ENCODE data around the gene TP53BP2.
"Not testable (repeated sequence)": the region's sequence is repeated elsewhere in the genome, so short reads cannot be mapped to it uniquely, and the experiment has no call there.

The TP53BP2 gene, protein sequence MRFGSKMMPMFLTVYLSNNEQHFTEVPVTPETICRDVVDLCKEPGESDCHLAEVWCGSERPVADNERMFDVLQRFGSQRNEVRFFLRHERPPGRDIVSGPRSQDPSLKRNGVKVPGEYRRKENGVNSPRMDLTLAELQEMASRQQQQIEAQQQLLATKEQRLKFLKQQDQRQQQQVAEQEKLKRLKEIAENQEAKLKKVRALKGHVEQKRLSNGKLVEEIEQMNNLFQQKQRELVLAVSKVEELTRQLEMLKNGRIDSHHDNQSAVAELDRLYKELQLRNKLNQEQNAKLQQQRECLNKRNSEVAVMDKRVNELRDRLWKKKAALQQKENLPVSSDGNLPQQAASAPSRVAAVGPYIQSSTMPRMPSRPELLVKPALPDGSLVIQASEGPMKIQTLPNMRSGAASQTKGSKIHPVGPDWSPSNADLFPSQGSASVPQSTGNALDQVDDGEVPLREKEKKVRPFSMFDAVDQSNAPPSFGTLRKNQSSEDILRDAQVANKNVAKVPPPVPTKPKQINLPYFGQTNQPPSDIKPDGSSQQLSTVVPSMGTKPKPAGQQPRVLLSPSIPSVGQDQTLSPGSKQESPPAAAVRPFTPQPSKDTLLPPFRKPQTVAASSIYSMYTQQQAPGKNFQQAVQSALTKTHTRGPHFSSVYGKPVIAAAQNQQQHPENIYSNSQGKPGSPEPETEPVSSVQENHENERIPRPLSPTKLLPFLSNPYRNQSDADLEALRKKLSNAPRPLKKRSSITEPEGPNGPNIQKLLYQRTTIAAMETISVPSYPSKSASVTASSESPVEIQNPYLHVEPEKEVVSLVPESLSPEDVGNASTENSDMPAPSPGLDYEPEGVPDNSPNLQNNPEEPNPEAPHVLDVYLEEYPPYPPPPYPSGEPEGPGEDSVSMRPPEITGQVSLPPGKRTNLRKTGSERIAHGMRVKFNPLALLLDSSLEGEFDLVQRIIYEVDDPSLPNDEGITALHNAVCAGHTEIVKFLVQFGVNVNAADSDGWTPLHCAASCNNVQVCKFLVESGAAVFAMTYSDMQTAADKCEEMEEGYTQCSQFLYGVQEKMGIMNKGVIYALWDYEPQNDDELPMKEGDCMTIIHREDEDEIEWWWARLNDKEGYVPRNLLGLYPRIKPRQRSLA

DNA sequence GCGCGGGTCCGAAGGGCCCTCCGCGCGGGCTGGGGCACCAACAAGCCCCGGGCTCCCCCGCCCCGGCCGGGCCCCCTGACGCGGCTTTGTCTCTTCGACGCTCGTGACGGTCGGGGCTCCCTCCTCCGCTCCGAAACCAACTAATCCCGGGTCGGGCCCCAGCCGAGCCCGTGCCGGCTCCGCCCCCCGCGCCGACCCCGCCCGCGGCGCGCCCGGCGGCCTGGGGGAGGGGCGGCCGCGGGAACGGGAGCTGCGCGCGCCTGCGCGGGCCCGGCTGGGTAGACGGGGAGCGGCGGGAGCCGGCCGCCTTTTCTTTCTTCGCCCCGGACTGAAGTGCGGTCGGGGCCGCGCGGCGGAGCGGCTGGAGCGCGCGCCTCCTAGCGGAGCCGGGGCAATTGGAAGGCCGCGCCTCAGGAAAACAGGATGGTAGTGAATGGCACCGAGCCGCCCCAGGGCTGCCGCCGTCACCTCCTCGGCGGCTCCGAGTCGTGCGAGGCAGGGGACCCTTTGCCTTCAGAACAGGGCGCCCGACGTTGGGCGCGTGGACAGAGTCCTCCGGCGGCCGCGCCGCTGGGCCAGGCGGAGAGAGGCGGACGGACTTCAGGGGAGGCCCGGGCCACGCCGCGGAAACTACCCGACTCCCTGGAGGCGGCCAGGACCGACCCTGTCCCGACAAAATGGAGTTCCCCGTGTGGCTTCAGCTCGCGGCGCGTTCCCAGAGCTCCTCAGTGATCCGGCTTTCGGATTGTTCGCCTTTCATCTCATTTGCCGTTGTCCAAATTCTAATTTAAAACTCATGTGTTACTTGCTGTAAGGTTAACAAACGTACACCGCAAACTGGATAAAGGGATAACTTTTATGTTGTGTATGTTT, at the start of gene TP53BP2:
Gene TP53BP2 (minus strand): TSS at position 138 of the 873 bp plus-strand sequence. CDS start 267 bp downstream, outside the sequence.
- DNase-seq (ENCODE audit: low spot score) = peak; percentile 90

DNA sequence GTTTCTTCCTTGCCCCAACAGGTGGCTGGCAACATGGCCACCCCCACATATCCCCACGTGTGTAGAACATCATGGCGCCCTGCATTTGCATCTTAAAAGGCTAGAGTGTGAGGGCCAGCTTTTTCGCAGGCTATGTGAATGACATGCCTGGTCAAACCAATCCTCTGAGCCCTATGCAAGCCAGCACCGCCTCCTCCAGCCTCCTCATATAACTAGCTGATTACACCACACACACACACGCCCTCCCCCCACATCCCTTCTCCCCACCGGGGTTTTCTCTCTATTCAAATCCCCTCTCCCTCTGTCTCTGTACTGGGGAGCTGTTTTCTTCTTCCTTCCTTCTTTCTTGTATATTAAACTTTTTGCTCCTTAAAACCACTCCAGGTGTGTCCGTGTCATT, 44.7 kb upstream of the TP53BP2 start:
- not testable (repeated sequence) for DNase-seq (ENCODE audit: low spot score)

DNA sequence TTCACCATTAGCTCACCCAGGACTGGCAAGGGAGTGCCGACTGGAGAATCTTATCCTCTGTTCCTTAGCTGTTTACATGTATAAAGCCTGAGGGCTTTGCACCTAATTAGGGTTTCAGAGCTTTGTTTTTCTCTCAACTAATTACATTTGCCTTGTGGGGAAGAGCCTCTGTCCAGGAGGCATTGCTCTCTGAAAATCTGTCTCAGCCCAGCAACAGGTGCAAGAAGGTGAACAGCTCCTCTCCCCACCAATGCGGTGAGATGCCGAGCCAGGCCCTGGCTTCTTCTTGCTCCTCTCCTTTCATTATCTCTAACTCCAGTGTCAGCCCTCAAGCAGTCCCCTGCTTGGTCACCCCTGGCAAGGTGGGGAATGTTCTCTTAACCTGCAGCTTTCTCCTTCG, 43.6 kb upstream of the TP53BP2 start:
- not testable (repeated sequence) for DNase-seq (ENCODE audit: low spot score)

DNA sequence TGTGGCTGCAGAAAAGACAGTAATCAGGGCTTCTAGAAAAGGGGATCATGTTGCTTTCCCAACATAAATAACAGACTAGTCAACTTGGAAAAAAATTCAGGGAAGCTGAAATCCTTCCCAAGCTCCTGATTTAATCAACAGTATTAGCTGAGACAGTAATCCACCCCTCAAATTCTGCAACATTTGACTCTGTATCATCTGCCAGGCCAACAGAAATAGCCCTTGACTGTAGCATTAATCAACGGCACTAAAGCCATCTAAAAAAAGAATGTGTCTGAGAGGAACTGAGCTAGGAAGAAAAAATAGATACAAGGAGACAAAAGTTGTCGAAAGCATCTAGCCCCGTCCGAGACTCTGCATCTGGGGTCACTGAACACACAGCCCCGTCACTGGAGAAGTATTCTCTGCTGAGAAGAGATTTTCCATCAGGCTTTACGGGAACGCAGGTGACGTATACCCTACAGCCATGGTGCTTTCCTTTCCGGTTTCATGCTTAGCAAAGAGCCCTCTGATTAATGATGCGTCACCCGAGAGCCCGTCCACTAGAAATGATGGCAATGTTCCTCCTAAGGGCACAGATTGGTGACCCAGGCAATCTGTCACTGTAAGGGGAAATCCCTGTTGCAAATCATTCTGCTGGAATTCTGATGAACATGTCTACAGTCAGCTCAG, 42.1 kb upstream of the TP53BP2 start:
- peak; percentile 2 for DNase-seq (ENCODE audit: low spot score)

DNA sequence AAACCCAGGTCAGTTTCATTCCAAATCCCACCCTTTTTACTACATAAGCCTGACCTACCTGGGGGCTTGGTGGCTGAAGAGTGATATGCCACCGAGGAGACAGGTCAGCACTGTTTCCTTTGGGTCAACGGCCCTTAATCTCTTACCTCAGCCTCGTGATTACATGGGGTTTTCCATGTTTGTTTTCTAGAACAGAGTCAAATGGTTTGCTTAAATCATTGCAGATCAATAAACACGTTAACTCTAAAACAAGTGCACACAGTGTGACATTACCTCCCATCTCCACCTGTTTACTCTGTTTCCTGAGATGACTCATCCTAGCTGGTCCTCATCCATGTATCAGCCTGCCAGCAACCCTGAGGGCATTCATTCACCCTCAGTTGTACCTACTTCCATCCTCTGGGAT, 40.8 kb upstream of the TP53BP2 start:
- DNase-seq (ENCODE audit: low spot score) = no peak

DNA sequence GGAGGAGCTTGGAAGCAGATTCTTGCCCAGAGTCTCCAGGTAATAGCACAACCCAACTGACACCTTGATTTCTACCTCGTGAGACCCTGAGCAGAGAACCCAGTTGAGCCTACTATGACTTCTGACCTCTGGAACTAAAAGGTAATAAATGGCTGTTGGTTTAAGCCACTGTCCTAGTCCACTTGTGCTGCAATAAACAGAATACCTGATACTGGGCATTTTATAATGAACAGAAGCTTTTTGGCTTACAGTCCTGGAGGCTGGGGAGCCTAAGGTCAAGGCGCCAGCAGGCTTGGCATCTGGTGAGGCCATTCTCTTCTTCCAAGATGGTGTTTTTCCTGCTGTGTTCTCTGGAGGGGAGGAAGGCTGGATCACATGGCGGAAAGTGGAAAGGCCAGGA, 39.9 kb upstream of the TP53BP2 start:
- DNase-seq (ENCODE audit: low spot score) = no peak

DNA sequence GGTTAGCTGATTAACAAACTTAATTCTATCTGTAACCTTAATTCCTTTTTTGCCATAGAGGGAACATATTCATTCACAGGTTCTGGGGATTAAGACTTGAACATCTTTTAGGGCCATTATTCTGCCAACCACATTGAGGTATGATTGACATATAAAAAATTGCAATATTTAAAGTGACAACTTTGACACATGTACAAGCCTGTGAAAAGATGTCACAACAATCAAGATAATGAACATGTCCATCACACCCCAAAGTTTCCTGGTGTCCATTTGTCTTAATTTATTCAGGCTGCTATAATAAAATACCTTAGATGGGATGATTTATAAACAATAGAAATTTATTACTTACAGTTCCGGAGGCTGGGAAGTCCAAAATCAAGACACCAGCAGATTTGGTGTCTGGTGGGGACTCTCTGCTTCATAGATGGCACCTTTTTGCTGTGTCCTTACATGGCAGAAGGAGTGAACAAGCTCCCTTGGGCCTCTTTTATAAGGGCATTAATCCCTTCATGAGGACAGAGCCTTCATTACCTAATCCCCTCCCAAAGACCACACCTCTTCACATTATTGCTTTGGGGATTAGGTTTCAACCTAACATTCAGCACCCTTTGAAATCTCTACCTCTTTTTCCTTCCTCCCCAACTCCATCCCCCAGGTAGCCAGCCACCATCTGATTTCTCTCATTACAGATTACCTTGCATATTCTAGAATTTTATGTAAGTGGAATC, 33.0 kb upstream of the TP53BP2 start:
- no peak for DNase-seq (ENCODE audit: low spot score)

DNA sequence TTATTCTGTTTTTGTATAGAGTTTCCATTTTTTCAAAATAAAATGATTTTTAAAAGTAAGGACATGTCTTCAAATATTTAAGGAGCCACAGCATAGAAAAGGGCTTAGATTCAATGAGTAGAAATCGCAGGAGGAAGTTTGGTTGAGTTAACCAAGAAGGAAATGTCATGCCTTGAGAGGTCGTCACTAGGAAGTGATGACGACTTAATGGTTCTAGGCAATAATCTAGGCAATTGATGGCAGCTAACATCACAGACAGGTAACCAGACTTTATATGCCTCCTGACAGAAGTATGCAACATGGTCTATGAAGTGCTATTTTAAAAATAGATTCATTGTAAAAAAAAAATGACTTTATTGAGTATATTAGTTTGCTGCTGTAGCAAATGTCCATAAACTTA, 32.1 kb upstream of the TP53BP2 start:
- DNase-seq (ENCODE audit: low spot score) = no peak

DNA sequence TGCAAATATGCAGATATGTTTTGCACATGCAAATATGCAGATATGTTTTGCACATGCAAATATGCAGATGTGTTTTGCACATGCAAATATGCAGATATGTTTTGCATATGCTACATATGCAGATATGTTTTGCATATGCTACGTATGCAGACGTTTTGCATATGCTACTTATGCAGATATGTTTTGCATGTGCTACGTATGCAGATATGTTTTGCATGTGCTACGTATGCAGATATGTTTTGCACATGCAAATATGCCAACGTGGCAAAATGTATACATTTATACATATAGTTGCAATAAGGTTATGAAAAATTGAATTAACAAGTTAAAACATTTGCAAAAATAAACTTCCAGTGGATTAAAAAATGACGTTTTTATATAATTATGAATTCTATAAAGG, 30.8 kb upstream of the TP53BP2 start:
- no peak for DNase-seq (ENCODE audit: low spot score)

DNA sequence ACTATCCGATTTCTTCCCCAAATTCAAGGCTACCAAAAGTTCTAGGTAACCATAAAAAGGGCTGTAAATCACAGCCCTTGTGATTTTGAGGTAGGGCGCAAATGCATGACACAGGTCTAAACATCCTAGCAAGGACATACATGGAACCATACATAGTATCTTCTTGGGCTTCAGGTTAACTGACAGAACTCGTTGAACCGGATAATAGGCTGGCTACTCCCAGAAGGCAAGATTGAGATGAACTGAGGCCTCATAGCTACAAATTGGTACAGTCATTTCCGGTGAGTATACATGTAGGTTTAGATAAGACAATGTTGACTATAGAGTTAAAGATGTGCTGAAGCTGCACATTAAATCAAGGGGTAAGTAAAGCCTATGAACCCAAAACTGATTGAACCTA, 27.3 kb upstream of the TP53BP2 start:
- no peak for DNase-seq (ENCODE audit: low spot score)

DNA sequence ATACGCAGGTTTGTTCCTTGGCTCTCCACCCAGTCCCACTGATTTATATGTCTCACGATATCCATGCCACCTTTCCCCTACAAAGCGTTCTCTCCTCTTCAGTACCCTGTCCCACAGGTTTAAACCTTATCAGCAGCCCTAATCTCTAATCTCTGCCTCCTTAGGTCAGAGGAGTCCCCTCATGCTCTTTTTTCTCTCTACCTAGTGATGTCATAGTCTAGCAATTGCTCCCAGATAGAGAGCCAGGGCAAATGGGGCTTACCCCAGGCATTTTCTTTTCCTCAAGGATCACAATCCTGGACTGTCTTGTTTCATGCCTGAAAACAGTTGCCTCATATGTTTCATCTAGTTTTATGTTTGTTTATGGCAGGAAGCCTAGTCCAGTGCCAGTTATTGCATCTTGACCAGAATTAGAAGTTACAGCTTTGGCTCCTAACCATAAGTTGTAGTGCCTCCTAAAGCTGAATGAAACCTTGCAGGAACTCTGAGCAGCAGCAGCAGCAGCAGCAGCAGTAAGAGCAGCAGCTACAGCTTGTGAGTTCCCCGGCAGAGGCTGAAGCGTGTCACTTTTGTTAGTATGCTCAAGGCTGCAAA, 26.7 kb upstream of the TP53BP2 start:
- no peak for DNase-seq (ENCODE audit: low spot score)

DNA sequence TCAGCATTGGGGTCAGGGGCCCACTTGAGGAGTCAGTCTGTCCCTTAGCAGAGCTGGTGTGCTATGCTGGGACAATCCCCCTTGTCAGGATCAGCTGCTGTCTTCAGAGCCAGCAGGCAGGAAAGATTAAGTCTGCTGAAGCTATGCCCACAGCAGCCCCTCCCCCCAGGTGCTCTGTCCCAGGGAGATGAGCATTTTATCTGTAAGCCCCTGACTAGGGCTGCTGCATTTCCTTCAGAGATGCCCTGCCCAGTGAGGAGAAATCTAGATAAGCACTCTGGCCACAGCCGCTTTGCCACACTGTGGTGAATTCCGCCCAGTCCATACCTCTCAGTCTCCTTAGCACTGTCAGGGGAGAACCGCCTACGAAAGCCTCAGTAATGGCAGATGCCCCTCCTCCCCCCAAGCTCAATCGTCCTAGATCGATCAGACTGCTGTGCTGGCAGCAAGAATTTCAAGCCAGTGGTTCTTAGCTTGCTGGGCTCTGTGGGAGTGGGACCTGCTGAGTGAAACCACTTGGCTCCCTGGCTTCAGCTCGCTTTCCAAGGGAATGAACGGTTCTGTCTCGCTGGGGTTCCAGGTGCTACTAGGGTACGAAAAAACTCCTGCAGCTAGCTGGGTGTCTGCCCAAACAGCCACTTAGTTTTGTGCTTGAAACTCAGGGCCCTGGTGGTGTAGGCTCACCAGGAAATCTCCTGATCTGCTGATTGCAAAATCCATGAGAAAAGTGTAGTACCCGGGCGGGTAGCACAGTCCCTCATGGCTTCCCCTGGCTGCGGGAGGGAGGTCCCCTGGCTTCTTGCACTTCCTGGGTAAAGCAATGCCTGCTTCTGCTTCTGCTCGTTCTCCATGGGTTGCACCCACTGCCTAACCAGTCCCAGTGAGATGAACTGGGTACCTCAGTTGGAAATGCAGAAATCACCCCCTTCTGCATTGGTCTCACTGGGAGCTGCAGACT, 25.1 kb upstream of the TP53BP2 start:
- no peak for DNase-seq (ENCODE audit: low spot score)

DNA sequence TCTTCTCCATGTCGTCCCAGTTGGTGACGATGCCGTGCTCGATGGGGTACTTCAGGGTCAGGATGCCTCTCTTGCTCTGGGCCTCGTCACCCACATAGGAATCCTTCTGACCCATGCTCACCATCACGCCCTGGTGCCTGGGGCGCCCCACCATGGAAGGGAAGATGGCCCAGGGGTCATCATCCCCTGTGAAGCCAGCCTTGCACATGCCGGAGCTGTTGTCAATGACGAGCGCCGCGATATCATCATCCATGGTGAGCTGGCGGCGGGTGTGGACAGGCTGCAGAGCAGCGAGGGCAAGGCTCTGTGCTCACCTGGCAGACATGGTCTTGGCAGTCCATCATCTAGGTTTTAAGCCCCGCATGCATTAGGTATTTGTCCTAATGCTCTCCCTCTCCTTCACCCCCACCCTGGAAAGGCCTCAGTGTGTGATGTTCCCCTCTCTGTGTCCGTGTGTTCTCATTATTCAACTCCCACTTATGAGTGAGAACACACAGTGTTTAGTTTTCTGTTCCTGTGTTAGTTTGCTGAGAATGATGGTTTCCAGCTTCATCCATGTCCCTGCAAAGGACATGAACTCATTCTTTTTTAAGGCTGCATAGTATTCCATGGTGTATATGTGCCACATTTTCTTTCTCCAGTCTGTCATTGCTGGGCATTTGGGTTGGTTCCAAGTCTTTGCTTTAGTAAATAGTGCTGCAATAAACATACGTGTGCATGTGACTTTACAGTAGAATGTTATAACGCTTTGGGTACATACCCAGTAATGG, 19.0 kb upstream of the TP53BP2 start:
- DNase-seq (ENCODE audit: low spot score) = not testable (repeated sequence)

DNA sequence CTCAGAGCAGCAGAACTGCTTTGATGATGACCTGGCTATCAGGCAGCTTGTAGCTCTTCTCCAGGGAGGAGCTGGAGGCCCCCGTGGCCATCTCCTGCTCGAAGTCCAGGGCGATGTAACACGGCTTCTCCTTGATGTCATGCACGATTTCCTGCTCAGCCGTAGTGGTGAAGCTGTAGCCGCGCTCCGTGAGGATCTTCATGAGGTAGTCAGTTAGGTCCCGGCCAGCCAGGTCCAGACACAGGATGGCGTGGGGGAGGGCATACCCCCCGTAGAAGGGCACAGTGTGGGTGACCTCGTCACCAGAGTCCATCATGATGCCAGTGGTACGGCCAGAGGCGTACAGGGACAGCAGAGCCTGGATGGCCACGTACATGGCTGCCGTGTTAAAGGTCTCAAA, 18.3 kb upstream of the TP53BP2 start:
- DNase-seq (ENCODE audit: low spot score) = no peak

DNA sequence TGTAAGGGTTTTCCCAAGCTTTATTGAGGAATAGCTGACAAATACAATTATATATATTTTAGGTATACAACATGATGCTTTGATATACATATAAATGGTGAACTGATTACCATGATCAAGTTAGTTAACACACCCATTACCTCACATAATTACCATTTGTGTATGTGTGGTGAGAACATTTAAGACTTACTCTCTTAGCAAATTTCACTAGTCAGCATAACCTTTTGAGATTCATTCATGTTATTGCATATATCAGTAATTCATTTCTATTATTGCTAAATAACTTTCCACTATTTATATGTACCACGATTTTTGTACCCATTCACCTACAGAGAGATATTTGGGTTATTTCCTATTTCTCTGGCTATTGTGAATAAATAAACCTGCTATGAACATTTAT, 16.2 kb upstream of the TP53BP2 start:
- DNase-seq (ENCODE audit: low spot score) = no peak

DNA sequence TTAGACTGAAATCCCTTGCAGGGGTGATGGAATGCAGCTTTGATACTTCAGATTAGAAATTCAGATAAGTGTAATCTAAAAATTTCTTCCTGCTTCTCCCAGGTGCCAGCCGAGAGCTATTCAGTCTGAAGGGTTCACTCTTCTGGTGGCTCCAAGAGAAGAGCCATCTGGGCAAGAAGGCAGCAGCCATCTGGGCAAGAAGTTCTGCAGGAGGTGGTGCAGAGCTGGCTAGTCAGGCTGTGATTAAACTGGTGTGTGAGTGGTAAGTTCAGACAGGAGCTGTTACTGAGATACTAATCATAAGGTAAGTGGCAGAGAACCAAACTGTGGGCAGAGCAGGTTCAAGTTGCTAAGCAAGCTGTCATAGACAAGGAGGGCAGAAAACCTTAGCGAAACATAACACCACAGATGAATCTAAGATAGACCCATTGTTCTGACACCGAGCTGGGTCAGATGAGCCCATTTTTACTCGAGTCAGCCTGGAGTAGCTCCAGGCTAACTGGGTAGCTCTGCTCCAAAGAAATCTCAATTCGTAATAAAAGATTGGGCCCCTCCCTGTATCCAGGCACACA, 14.4 kb upstream of the TP53BP2 start:
- DNase-seq (ENCODE audit: low spot score) = no peak

DNA sequence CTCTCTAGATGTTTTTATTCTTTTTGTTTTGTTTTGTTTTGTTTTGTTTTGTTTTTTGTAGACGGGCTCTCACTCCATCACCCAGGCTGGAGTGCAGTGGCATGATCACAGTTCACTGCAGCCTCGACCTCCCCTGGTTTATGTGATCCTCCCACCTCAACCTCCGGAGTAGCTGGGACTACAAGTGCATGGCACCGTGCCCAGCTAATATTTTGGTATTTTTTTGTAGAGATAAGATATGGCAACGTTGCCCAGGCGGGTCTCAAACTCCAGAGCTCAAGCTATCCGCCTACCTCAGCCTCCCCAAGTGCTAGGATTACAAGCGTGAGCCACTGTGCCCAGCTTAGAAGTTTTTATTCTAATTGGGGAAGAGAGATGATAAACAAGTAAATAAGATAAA, 13.3 kb upstream of the TP53BP2 start:
- no peak for DNase-seq (ENCODE audit: low spot score)

DNA sequence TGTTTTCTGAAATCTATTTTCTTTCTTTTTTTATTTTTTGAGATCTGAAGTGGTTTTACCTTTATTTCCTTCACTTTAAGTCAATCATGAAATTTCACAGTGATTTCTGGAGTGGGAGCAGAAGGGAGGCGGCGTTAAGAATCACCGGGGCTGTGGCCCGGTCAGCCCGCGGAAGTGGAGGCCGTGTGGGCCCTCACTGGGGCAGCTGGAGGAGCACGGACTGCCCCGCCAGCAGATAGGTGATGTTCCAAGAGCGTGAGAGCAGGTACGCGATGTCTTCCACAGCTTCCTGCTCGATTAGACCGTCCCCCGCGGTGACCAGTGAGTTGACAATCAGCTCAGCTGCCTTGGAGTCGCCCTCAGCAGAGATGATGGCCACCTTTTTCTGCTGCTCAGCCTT, 10.6 kb upstream of the TP53BP2 start:
- no peak for DNase-seq (ENCODE audit: low spot score)

All from germinal center (tissue), 1 donor.